SH-SY5Y (cell line): ENCODE data around the gene RGS16.

Experiments
- GATA2 ChIP-seq: IDR thresholded peaks from 2 replicates; pipeline ENCODE4 v1.6.1; 2011; ENCODE audit warnings: mild to moderate bottlenecking, low read depth, low read length
- GATA3 ChIP-seq: IDR thresholded peaks from 2 replicates; pipeline ENCODE4 v1.6.1; 2011; ENCODE audit warnings: low read depth, mild to moderate bottlenecking, low read length, moderate library complexity

DNA sequence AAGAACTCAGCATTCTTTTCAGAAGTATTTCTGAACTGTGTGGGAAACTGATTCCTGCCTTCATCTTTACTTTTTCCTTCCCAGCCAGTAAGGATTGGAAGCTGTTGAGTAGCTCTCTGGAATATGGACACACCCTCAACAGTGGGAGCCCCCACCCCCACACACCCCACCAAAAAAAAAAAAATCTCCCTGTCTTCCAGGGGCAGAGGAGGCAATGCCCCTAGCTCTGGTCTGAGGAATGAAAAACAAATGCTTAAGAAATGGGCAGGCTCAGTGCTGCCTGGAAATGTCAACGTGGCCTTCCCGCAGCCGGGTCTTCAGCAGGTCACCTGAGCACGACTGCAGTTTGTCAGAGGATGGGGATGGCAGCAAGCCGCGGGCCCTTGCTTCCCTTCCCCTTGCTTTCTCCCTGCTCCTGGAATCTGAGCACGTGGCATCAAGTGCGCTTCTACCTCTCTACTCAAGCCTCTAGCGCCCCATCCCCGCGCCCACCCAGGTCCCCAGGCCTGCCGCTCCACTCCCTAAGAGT, 479 bp downstream of the RGS16 start:
- TF ChIP-seq GATA2, result no peak; the same call in 1 of the 2 replicates
- no peak for TF ChIP-seq GATA3
